MG63 (cell line): ENCODE data around the gene PDLIM3. TPM values are rescaled to one million over a fixed set of nuclear protein-coding genes. Genes with fewer than 3 reads are reported as not detected.

Source experiments
- DNase-seq: peaks from one replicate; pipeline ENCODE4 v3.0.0-alpha.2; 2020
- H3K27me3 ChIP-seq: fragments of 250-450 bp; sonication (Bioruptor Pico); 2 replicates; pipeline ENCODE4 v1.5.1; 2020; ENCODE audit warnings: mild to moderate bottlenecking, moderate library complexity
- H3K36me3 ChIP-seq: fragments of 250-450 bp; sonication (Bioruptor Pico); 2 replicates; pipeline ENCODE4 v1.5.1; 2020; ENCODE audit warnings: mild to moderate bottlenecking, moderate library complexity
- H3K4me3 ChIP-seq: fragments of 250-450 bp; sonication (Bioruptor Pico); 2 replicates; pipeline ENCODE4 v1.5.1; 2020; ENCODE audit warnings: mild to moderate bottlenecking, moderate library complexity
- H3K9me3 ChIP-seq: fragments of 250-450 bp; sonication (Bioruptor Pico); 2 replicates; pipeline ENCODE4 v1.5.1; 2020; ENCODE audit warnings: mild to moderate bottlenecking, moderate library complexity
- total RNA-seq: library from RNA; depleted of rRNA; stranded (reverse); fragments of >200 nt; shearing (Covaris generic); gene quantifications from 2 replicates; pipeline ENCODE4 v1.2.3, GENCODE V29; 2014; ENCODE audit warnings: low replicate concordance

Gene PDLIM3
- total RNA-seq, 1 experiment from 2014 or later, result 0.26 TPM

GRCh38 chr4:185508181-185508580 lies 27.1 kb downstream of the PDLIM3 start:
- Histone ChIP-seq H3K27me3 (no peaks in the 10 kb centered on the region), H3K4me3 (no peak overlapping the region), H3K36me3 (no peaks in the 10 kb centered on the region), H3K9me3 (no peaks in the 10 kb centered on the region)
- DNase-seq, result no peak

- no peaks in the 10 kb centered on the region for H3K36me3 ChIP-seq
- no peaks in the 10 kb centered on the region for H3K27me3 ChIP-seq
- no peak overlapping the region for H3K4me3 ChIP-seq
- no peaks in the 10 kb centered on the region for H3K9me3 ChIP-seq
- no peak for DNase-seq
These were observed 28.9 kb downstream of the PDLIM3 start for GRCh38 chr4:185506422-185506821.

- peak; percentile 50 for DNase-seq
- peak overlapping the region; percentile 45 for H3K4me3 ChIP-seq
- no peaks in the 10 kb centered on the region for H3K36me3 ChIP-seq
These were observed 30.9 kb downstream of the PDLIM3 start for GRCh38 chr4:185504098-185505047.

GRCh38 chr4:185502386-185502785 lies 32.9 kb downstream of the PDLIM3 start:
- DNase-seq, result no peak
- H3K4me3 ChIP-seq, result no peak overlapping the region
- no peaks in the 10 kb centered on the region for H3K27me3 ChIP-seq
- H3K9me3 ChIP-seq, result no peaks in the 10 kb centered on the region
- H3K36me3 ChIP-seq, result no peaks in the 10 kb centered on the region

More at GRCh38 chr4:185504098-185505047, 30.9 kb downstream of the PDLIM3 start:
- no peaks in the 10 kb centered on the region for H3K27me3 ChIP-seq
- no peaks in the 10 kb centered on the region for H3K9me3 ChIP-seq

GRCh38 chr4:185500576-185500975 lies 34.7 kb downstream of the PDLIM3 start:
- no peaks in the 10 kb centered on the region for H3K36me3 ChIP-seq
- H3K4me3 ChIP-seq, result no peak overlapping the region
- no peaks in the 10 kb centered on the region for H3K9me3 ChIP-seq
- no peaks in the 10 kb centered on the region for H3K27me3 ChIP-seq
- DNase-seq, result no peak

- DNase-seq, result no peak
- Histone ChIP-seq H3K4me3 (no peak overlapping the region), H3K9me3 (no peaks in the 10 kb centered on the region), H3K27me3 (no peaks in the 10 kb centered on the region), H3K36me3 (no peaks in the 10 kb centered on the region)
These were observed 35.3 kb downstream of the PDLIM3 start for GRCh38 chr4:185500035-185500434.

GRCh38 chr4:185488650-185489049 lies 46.7 kb downstream of the PDLIM3 start:
- no peaks in the 10 kb centered on the region for H3K9me3 ChIP-seq
- no peak for DNase-seq
- H3K27me3 ChIP-seq, result no peaks in the 10 kb centered on the region
- H3K4me3 ChIP-seq, result no peak overlapping the region
- H3K36me3 ChIP-seq, result no peaks in the 10 kb centered on the region

- Histone ChIP-seq H3K4me3 (no peak overlapping the region), H3K9me3 (no peaks in the 10 kb centered on the region), H3K27me3 (no peaks in the 10 kb centered on the region), H3K36me3 (no peaks in the 10 kb centered on the region)
- DNase-seq, result no peak
These were observed 53.9 kb downstream of the PDLIM3 start for GRCh38 chr4:185481401-185481800.

GRCh38 chr4:185480016-185480732 lies 55.1 kb downstream of the PDLIM3 start:
- Histone ChIP-seq H3K9me3 (no peaks in the 10 kb centered on the region), H3K27me3 (no peaks in the 10 kb centered on the region)
- DNase-seq, result no peak

GRCh38 chr4:185479507-185479971 lies 55.8 kb downstream of the PDLIM3 start:
- no peak overlapping the region for H3K4me3 ChIP-seq
- H3K36me3 ChIP-seq, result no peaks in the 10 kb centered on the region
- H3K9me3 ChIP-seq, result no peaks in the 10 kb centered on the region
- no peaks in the 10 kb centered on the region for H3K27me3 ChIP-seq
- DNase-seq, result no peak

More at GRCh38 chr4:185480016-185480732, 55.1 kb downstream of the PDLIM3 start:
- H3K4me3 ChIP-seq, result no peak overlapping the region
- no peaks in the 10 kb centered on the region for H3K36me3 ChIP-seq

GRCh38 chr4:185473247-185473646 lies 62.1 kb downstream of the PDLIM3 start:
- H3K9me3 ChIP-seq, result no peaks in the 10 kb centered on the region
- 0 out of 2 replicates have a peak, but pooled peaks cover 2% of the 10 kb centered on the region for H3K27me3 ChIP-seq
- no peak overlapping the region for H3K4me3 ChIP-seq
- no peaks in the 10 kb centered on the region for H3K36me3 ChIP-seq
- no peak for DNase-seq

GRCh38 chr4:185472103-185472542 lies 63.2 kb downstream of the PDLIM3 start:
- Histone ChIP-seq H3K4me3 (peak overlapping the region; percentile 53), H3K36me3 (no peaks in the 10 kb centered on the region), H3K27me3 (0 out of 2 replicates have a peak, but pooled peaks cover 2% of the 10 kb centered on the region), H3K9me3 (no peaks in the 10 kb centered on the region)
- no peak for DNase-seq

- H3K9me3 ChIP-seq, result no peaks in the 10 kb centered on the region
- DNase-seq, result peak; percentile 75
- H3K27me3 ChIP-seq, result 0 out of 2 replicates have a peak, but pooled peaks cover 2% of the 10 kb centered on the region
- no peaks in the 10 kb centered on the region for H3K36me3 ChIP-seq
- H3K4me3 ChIP-seq, result peak within 1 kb of the TSS; percentile 53
These were observed 63.8 kb downstream of the PDLIM3 start, which contains the start of gene CCDC110 for GRCh38 chr4:185471235-185472102. TSS of gene CCDC110 (minus strand) at chr4:185471733. CDS start at chr4:185471683, 50 bp downstream.

- Histone ChIP-seq H3K27me3 (0 out of 2 replicates have a peak, but pooled peaks cover 2% of the 10 kb centered on the region), H3K36me3 (no peaks in the 10 kb centered on the region), H3K9me3 (no peaks in the 10 kb centered on the region), H3K4me3 (peak overlapping the region; percentile 47)
- DNase-seq, result peak; percentile 7
These were observed 64.7 kb downstream of the PDLIM3 start for GRCh38 chr4:185470501-185471195.

- Histone ChIP-seq H3K27me3 (0 out of 2 replicates have a peak, but pooled peaks cover 2% of the 10 kb centered on the region), H3K9me3 (no peaks in the 10 kb centered on the region), H3K36me3 (no peaks in the 10 kb centered on the region), H3K4me3 (no peak overlapping the region)
- no peak for DNase-seq
These were observed 65.6 kb downstream of the PDLIM3 start for GRCh38 chr4:185469580-185470154.
